ENCODE measurements around the gene ZNF775. TPM values are rescaled to one million over a fixed set of nuclear protein-coding genes. Genes with fewer than 3 reads are reported as not detected.

The ZNF775 gene
- total and polyA plus RNA-seq, 2 experiments from 2014 or later = 0.75 to 3.9 TPM

GRCh38 chr7:150345012-150345411, 34.1 kb upstream of the ZNF775 start:
- in situ Hi-C loops (cut with MboI) = no loop called here
- no peak overlapping the region for H3K4me2 ChIP-seq (ENCODE audit: unreplicated experiment)
- H3K27me3 ChIP-seq (replicated peaks; ENCODE audit: insufficient read depth) = peaks cover 26% of the 10 kb centered on the region
- no peaks in the 10 kb centered on the region for H4K20me1 ChIP-seq (ENCODE audit: insufficient read depth)
- no peak overlapping the region for H3K4me3 ChIP-seq
- no peaks in the 10 kb centered on the region for H3F3A ChIP-seq (ENCODE audit: insufficient read depth)
- no peak overlapping the region for H3K9ac ChIP-seq
- H3K79me2 ChIP-seq (ENCODE audit: insufficient read depth) = no peaks in the 10 kb centered on the region
- no peak for DNase-seq
- no peaks in the 10 kb centered on the region for H3K4me1 ChIP-seq (ENCODE audit: insufficient read depth)
- no peaks in the 10 kb centered on the region for H3K36me3 ChIP-seq (ENCODE audit: low read depth)
- H3K27ac ChIP-seq = no peak overlapping the region
- no peaks in the 10 kb centered on the region for H3K9me3 ChIP-seq (ENCODE audit: low read depth)
- H2AFZ ChIP-seq = no peak overlapping the region
- H3K9me2 ChIP-seq (ENCODE audit: insufficient read depth) = no peaks in the 10 kb centered on the region
- 0% methylated on average over 1 of the region's 1 CpG for WGBS, 2 experiments (ENCODE audit: low coverage in 1 of 2, low lambda C conversion rate in 2 of 2, missing lambda C conversion rate in 2 of 2)
- no peak for TF ChIP-seq EZH2 (IDR thresholded peaks at IDR 0.05; ENCODE audit: insufficient read depth, poor library complexity, severe bottlenecking)
- TF ChIP-seq EZH2phosphoT487 (IDR thresholded peaks at IDR 0.05; ENCODE audit: insufficient read depth, low read depth) = no peak

GRCh38 chr7:150346922-150347321, 32.2 kb upstream of the ZNF775 start:
- no peaks in the 10 kb centered on the region for H3K36me3 ChIP-seq (ENCODE audit: low read depth)
- no peaks in the 10 kb centered on the region for H3K79me2 ChIP-seq (ENCODE audit: insufficient read depth)
- no peak overlapping the region for H2AFZ ChIP-seq
- TF ChIP-seq EZH2 (IDR thresholded peaks at IDR 0.05; ENCODE audit: insufficient read depth, poor library complexity, severe bottlenecking) = no peak
- no peak for TF ChIP-seq EZH2phosphoT487 (IDR thresholded peaks at IDR 0.05; ENCODE audit: insufficient read depth, low read depth)
- H3K27ac ChIP-seq = no peak overlapping the region
- no peak overlapping the region for H3K9ac ChIP-seq
- H3K4me2 ChIP-seq (ENCODE audit: unreplicated experiment) = no peak overlapping the region
- WGBS, 2 experiments (ENCODE audit: low coverage in 1 of 2, low lambda C conversion rate in 2 of 2, missing lambda C conversion rate in 2 of 2) = 49 to 59% methylated on average over 5 of the region's 5 CpGs
- no peaks in the 10 kb centered on the region for H3K9me3 ChIP-seq (ENCODE audit: low read depth)
- in situ Hi-C loops (cut with MboI) = no loop called here
- H3K4me1 ChIP-seq (ENCODE audit: insufficient read depth) = no peaks in the 10 kb centered on the region
- H3K4me3 ChIP-seq = no peak overlapping the region
- no peaks in the 10 kb centered on the region for H3F3A ChIP-seq (ENCODE audit: insufficient read depth)
- DNase-seq = no peak
- no peaks in the 10 kb centered on the region for H4K20me1 ChIP-seq (ENCODE audit: insufficient read depth)
- H3K27me3 ChIP-seq (replicated peaks; ENCODE audit: insufficient read depth) = peaks cover 18% of the 10 kb centered on the region
- no peaks in the 10 kb centered on the region for H3K9me2 ChIP-seq (ENCODE audit: insufficient read depth)

GRCh38 chr7:150351587-150352194, 27.4 kb upstream of the ZNF775 start:
- DNase-seq = peak; percentile 64

GRCh38 chr7:150355666-150356059, 23.5 kb upstream of the ZNF775 start:
- H3K9me2 ChIP-seq (ENCODE audit: insufficient read depth) = no peaks in the 10 kb centered on the region
- no peak overlapping the region for H3K4me3 ChIP-seq
- H2AFZ ChIP-seq = no peak overlapping the region
- H3K36me3 ChIP-seq (ENCODE audit: low read depth) = no peaks in the 10 kb centered on the region
- H3K27me3 ChIP-seq (replicated peaks; ENCODE audit: insufficient read depth) = no peaks in the 10 kb centered on the region
- no peak overlapping the region for H3K4me2 ChIP-seq (ENCODE audit: unreplicated experiment)
- H3K9ac ChIP-seq = no peak overlapping the region
- no peaks in the 10 kb centered on the region for H3K79me2 ChIP-seq (ENCODE audit: insufficient read depth)
- no peak overlapping the region for H3K27ac ChIP-seq
- no peaks in the 10 kb centered on the region for H3K4me1 ChIP-seq (ENCODE audit: insufficient read depth)
- no peaks in the 10 kb centered on the region for H4K20me1 ChIP-seq (ENCODE audit: insufficient read depth)
- no peaks in the 10 kb centered on the region for H3K9me3 ChIP-seq (ENCODE audit: low read depth)
- DNase-seq = no peak
- in situ Hi-C loops (cut with MboI) = no loop called here
- no peak for TF ChIP-seq EZH2phosphoT487 (IDR thresholded peaks at IDR 0.05; ENCODE audit: insufficient read depth, low read depth)
- TF ChIP-seq EZH2 (IDR thresholded peaks at IDR 0.05; ENCODE audit: insufficient read depth, poor library complexity, severe bottlenecking) = no peak
- H3F3A ChIP-seq (ENCODE audit: insufficient read depth) = no peaks in the 10 kb centered on the region
- WGBS, 2 experiments (ENCODE audit: low coverage in 1 of 2, low lambda C conversion rate in 2 of 2, missing lambda C conversion rate in 2 of 2) = 53 to 63% methylated on average over 1 of the region's 1 CpG

More at GRCh38 chr7:150351587-150352194, 27.4 kb upstream of the ZNF775 start:
- no peaks in the 10 kb centered on the region for H3K79me2 ChIP-seq (ENCODE audit: insufficient read depth)
- H3K4me3 ChIP-seq = no peak overlapping the region
- no peak overlapping the region for H3K9ac ChIP-seq
- H3K4me1 ChIP-seq (ENCODE audit: insufficient read depth) = no peaks in the 10 kb centered on the region
- no peak for TF ChIP-seq EZH2phosphoT487 (IDR thresholded peaks at IDR 0.05; ENCODE audit: insufficient read depth, low read depth)
- no peak for TF ChIP-seq EZH2 (IDR thresholded peaks at IDR 0.05; ENCODE audit: insufficient read depth, poor library complexity, severe bottlenecking)
- H3K4me2 ChIP-seq (ENCODE audit: unreplicated experiment) = no peak overlapping the region
- H3K27me3 ChIP-seq (replicated peaks; ENCODE audit: insufficient read depth) = no peaks in the 10 kb centered on the region
- no peaks in the 10 kb centered on the region for H3K36me3 ChIP-seq (ENCODE audit: low read depth)
- H2AFZ ChIP-seq = 0 out of 2 replicates have a peak overlapping the region, but pooled peaks have one; percentile 8
- no peak overlapping the region for H3K27ac ChIP-seq
- in situ Hi-C loops (cut with MboI) = no loop called here
- no peaks in the 10 kb centered on the region for H3K9me2 ChIP-seq (ENCODE audit: insufficient read depth)
- H4K20me1 ChIP-seq (ENCODE audit: insufficient read depth) = no peaks in the 10 kb centered on the region
- H3F3A ChIP-seq (ENCODE audit: insufficient read depth) = no peaks in the 10 kb centered on the region
- WGBS, 2 experiments (ENCODE audit: low coverage in 1 of 2, low lambda C conversion rate in 2 of 2, missing lambda C conversion rate in 2 of 2) = 7 to 9% methylated on average over 8 of the region's 8 CpGs
- H3K9me3 ChIP-seq (ENCODE audit: low read depth) = no peaks in the 10 kb centered on the region
